HG02763 (cell line): Measurements from ENCODE around the gene GEMIN4.
"Not testable (repeated sequence)": the region's sequence is repeated elsewhere in the genome, so short reads cannot be mapped to it uniquely, and the experiment has no call there.

Experiments
- ATAC-seq: cut with Tn5 transposase; IDR thresholded peaks from one replicate; pipeline ENCODE4 v1.9.1; 2021; ENCODE audit warnings: mild to moderate bottlenecking, moderate library complexity; ENCODE audit not compliant: unreplicated experiment

GEMIN4 gene

DNA sequence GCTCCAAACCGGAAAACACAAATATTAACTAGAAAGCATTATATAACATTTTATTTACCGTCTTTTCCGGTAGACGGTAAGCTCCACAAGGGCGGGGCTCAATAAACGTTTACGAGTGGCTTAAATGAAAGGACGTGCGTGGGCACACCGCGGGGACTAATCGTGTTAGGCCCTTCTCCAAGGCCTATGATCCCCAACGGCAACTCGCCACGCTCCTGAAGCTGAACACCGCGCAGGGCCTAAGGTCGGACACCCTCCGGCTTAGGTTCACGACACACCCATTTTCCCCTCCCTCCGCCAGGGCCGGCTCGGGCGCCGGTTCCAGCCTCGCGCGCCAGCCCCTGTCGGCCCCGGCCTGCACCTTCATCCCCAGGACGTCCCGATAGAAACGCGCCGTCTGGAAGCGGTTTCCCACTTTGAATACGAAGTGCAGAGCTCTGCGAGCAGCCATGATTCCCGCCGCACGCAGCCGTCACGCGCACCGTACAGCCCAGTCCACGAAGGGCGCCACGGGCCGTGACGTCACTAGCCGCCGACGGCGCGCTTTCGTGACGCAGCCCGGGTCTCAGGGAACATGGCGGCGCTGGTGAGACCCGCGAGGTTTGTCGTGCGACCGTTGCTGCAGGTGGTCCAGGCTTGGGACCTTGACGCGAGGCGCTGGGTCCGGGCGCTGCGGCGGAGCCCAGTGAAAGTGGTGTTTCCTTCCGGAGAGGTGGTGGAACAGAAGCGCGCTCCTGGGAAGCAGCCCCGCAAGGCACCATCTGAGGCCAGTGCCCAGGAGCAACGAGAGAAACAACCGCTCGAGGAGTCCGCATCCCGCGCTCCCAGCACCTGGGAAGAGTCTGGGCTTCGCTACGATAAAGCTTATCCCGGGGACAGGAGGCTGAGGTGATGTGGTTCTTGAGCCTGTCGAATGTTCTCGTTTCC lies 30.0 kb upstream of the GEMIN4 start, which contains the start of the genes GLOD4 and MRM3:
Gene GLOD4, minus strand, starts transcription at position 476 of the 927 bp plus-strand sequence. Its CDS starts 25 bp downstream, at position 451.
Gene MRM3, plus strand, starts transcription at position 549 of the 927 bp plus-strand sequence. Its CDS starts 26 bp downstream, at position 575.
- ATAC-seq = peak; percentile 90

DNA sequence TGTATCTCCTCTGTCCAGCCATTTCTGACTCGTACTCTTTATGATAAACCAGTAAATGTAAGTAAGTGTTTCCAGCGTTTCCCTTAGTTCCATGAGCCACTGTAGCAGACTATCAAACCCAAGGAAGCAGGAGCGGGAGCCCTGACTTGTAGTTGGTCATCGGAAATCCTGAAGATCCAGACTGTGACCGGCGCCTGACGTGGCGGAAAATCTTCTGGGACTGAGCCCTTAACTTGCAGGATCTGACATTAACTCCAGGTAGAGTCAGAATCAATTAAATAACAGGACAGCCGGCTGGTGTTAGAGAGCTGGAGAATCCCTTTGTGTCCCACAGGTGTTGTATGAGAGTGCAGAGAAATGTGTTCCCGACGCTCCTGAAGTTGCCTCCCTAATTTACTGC lies 26.0 kb upstream of the GEMIN4 start:
- no peak for ATAC-seq

DNA sequence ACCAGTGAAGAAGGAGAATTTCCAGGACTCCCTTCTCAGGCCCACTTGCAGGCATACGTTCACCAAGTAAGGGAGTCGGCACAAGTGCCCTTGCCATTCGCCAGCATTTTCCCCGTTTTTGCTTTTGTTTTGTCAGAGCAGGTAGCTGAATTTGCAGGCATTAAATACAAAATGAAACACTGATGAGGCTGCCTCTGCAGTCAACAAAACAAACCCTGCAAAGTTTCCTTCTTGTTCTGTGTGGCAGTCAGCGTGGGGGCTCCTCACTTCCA lies 22.2 kb upstream of the GEMIN4 start:
- no peak for ATAC-seq

DNA sequence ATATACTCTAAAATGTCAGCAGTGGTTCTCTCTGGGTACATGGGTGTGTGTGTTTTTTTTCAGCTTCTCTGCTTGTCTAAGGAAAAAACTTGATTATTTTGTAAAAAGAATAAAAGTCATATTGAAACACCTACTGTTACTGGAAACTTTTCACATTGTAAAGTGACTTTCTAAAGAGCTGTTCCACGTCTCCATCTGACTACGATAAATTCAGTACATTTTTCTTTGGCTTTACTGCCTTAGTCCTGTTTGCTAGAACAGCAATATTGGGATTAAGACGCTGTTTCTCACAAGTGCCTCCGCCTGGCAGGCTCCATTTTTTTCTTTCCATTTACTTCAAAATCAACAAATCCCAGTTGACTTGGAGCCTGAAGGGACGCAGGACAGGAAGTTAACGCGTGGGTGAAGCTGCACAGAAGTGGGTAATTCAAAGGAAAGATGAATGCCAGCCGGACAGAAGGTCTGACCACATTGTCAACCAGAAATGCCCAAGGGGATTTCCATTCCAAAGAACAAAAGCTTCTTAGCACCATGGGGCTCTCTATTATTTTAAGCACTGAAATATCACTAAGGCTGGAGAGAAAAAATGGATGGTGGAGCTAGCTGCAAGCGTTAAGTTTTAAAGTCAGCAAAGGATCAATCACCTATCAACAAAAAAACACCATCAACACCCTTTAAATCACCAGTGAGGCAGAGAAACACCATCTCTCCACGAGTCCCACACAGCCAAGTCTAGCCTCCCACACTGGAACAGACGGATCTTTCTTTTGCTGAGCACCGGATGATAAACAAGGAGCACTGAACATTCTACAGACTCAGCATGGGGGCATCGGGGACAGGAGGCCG lies 21.6 kb upstream of the GEMIN4 start:
- ATAC-seq = no peak

DNA sequence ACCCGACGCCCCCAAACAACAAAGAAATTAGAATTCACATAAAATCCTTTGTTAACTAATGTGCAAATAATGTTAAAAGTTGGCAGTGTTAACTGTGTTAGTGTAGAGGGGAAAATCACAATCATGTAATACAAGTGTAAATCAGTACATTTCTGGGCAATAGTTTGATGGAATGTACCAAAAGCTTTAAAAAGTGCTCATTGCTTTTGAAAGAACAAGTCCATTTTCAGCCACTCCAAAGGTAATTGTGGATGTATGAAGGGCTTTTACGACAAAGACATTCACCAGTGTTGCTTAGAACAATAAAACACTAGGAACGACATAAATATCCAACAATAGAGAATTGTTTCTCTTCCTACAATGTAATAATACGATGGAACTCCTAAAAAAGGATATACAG lies 21.0 kb upstream of the GEMIN4 start:
- ATAC-seq = no peak

DNA sequence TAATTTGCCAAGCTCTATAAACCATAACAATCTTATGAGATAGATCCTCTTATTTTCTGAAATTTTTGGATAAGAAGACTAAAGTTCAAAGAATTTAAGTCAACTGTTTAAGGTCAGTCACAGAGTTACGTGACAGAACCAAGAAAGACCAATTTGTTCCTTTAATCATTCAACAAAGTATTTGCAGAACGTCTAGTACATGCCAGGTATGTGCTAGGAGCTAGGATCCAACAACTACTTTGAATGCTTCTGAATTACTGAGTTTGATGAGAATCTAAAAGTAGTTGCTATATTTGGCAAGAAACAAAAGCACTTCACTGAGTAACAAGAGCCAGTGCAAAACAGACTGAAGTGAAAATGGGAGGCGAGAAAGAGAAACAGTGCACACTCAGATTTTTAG lies 15.0 kb upstream of the GEMIN4 start:
- ATAC-seq = no peak

DNA sequence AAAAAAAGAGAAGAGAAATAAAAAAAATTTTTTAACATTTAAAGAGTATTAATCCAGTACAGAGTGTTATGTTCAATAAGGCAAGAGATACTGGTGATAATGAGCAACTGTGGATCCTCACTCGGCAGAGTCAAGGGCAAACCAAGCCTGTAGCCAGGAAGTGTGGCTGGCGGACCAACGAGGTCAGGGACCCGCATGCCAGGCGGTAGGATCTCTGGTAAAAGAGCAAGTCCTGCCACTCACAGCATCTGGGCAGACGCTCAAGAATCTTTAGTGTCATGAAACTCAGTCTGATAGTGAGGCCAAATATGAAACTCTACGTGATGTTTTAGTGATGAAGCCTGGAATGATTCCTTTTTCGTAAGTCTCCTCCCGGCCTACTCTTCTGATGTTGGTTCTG lies 8.3 kb upstream of the GEMIN4 start:
- ATAC-seq = no peak

DNA sequence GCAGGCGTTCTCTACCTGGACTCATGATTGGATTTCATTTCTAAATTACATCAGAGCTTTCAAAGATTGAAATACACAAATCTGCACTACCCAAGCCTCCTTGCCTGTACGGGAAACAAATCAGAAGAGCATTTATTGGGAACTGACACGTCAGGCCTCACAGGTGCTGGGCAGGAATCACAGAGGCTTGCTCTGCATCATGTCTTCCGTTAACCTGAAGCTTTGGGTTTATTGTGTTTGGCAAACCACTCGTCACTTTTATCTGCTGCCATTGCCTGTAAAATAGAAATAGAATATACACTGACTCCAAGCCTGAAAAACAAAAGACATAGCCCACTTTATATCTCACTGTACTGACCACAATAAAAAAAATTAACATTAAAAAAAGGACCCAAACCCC lies 7.9 kb upstream of the GEMIN4 start:
- no peak for ATAC-seq

DNA sequence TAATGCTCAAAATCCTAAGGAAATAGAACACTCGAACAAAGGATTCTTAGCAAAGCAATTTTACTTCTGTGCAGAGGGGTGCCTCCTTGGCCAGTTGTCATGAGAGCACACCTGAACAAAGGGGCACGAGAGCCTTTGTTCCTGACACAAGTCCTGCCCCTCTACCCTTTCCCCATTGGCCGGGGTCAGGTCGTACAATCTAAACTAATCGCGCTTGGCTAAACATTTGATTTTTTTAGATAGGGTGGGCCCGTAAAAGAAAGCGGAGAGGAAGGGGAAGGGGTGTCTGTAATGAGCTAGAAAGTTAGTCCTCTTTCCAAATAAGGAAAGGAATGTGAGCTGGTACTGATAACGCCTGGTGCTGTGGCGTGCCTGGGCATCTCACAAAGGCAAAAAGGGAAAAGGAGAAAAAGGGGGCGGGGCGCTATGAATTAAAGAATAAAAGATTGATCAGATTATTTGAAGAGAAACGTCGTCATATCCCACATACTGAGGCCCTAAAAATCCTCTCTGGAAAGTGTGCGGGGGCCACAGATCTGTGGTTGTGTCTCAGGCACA lies 4.0 kb upstream of the GEMIN4 start:
- ATAC-seq = not testable (repeated sequence)

DNA sequence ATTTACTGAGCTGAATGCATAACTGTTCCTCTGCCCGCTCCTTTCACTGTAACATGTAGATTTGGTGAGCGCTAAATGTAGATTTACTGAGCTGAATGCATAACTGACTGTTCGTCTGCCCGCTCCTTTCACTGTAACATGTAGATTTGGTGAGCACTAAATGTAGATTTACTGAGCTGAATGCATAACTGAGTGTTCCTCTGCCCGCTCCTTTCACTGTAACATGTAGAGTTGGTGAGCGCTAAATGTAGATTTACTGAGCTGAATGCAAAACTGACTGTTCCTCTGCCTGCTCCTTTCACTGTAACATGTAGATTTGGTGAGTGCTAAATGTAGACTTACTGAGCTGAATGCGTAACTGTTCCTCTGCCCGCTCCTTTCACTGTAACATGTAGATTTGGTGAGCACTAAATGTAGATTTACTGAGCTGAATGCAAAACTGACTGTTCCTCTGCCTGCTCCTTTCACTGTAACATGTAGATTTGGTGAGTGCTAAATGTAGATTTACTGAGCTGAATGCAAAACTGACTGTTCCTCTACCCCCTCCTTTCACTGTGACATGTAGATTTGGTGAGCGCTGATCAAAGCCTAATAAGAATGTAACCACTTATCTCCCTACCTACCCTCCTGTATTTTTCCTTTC lies 3.4 kb upstream of the GEMIN4 start:
- ATAC-seq = not testable (repeated sequence)

DNA sequence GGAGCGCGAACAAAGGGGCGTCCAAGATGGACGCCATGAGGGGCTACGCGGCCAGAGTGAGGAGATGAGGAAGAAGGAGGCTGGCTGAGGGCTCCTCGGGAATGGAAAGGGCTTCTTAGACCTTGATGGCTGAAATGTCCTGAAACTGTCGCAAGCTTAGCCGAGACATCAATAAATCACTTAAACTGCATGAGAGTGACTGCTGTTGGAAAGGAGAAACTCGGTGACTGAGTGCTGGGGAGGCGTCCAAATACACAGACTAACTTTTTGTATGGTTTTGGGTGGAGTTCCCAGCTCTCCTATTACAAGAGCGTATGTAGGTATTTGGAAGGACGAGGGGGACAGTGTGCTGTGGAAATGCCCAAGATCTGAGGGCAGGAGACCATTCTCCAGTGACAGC lies 1.4 kb upstream of the GEMIN4 start:
- no peak for ATAC-seq

DNA sequence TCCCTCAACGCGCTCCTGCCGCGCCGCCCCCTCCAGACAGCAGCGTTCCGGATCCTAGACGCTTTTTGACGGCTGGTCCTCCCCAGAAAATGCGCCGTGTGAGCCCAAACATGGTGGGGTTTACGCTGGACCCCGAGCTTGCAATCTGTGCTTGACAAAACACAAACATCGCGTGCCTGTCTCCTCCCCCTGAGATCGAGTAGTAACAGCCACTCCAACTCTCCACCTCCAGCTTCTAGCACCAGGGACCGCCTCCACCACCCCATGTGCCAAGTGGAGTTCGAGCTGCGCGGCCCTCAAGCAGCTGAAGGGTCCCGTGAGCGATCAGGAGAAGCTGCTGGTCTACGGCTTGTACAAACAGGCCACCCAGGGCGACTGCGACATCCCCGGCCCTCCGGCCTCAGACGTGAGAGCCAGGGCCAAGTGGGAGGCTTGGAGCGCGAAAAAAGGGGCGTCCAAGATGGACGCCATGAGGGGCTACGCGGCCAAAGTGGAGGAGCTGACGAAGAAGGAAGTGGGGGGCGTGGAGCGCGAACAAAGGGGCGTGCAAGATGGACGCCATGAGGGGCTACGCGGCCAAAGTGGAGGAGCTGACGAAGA lies 656 bp upstream of the GEMIN4 start:
- no peak for ATAC-seq

DNA sequence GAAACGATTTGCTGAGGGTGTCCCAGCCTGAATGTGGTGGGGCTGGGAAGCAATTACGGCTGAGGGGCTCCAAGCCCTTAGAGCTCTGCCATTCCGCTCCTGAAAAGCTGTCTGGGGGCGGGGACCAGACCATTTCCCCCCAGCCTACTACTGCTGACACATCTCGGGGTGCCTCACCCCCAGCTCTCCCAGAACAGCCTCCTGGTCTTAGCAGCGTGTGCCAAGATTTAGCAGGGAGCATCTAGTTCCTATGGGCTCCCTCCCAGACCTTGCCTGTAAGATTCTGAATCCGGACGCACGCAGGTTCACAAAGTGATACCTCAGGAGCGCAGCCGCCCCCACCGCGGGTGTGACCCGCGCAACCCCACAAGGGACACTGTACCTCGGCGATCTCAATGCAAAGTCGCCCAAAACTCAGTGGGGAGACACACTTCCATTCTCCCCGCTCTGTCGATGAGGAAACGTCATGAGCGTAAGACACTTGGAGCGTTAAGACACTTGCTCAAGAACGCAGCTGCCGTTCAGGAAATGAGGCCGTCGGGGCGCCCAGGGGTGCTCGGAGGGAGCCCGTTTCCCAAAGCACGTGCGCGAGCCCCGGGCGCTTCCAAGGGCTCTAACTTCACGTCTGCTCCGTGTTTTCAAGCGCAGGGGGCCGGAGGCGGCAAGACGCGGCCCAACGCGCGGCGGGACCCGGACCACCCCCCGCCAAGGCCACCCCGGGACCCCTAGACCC lies 629 bp downstream of the GEMIN4 start:
- ATAC-seq = peak; percentile 25

DNA sequence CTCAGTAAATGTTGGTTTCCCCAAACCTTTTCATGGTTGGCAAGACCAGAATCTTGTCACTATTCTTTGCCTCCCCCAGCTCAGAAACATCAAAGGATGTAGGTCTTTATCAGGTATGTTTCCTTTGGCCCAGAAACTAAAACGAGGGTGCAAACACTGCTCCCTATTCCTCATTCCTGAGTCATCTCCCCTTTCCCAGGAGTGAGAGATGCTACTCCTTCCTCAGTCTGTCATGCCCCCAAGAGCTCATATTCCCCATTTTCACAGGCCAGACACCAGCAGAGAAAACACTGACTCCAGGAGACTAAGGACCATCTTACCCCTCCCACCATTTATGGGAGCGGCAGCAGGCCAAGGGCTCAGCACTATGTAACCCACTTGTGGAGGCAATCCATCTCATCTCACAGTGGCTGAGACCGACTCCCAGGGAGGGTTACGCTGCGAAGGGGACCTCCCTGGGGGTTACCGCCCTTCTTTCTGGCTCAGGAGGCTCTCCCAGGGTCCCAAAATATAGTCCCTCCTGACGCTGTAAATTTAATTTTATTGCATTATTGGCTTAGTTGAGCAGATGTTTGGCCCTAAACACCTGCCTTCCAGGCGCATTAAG lies 1.5 kb downstream of the GEMIN4 start:
- no peak for ATAC-seq

DNA sequence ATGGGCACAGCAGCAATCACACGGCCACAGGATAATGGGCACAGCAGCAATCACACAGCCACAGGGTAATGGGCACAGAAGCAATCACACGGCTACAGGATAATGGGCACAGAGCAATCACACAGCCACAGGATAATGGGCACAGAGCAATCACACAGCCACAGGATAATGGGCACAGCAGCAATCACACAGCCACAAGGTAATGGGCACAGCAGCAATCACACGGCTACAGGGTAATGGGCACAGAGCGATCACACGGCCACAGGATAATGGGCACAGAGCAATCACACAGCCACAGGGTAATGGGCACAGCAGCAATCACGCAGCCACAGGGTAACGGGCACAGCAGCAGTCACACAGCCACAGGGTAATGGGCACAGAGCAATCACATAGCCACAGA lies 2.7 kb downstream of the GEMIN4 start:
- not testable (repeated sequence) for ATAC-seq

DNA sequence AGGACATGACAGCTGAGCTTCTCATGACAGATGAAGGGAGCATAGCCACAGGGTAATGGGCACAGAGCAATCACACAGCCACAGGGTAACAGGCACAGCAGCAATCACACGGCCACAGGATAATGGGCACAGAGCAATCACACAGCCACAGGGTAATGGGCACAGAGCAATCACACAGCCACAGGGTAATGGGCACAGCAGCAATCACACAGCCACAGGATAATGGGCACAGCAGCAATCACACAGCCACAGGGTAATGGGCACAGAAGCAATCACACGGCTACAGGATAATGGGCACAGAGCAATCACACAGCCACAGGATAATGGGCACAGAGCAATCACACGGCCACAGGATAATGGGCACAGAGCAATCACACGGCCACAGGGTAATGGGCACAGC lies 3.5 kb downstream of the GEMIN4 start:
- ATAC-seq = not testable (repeated sequence)

DNA sequence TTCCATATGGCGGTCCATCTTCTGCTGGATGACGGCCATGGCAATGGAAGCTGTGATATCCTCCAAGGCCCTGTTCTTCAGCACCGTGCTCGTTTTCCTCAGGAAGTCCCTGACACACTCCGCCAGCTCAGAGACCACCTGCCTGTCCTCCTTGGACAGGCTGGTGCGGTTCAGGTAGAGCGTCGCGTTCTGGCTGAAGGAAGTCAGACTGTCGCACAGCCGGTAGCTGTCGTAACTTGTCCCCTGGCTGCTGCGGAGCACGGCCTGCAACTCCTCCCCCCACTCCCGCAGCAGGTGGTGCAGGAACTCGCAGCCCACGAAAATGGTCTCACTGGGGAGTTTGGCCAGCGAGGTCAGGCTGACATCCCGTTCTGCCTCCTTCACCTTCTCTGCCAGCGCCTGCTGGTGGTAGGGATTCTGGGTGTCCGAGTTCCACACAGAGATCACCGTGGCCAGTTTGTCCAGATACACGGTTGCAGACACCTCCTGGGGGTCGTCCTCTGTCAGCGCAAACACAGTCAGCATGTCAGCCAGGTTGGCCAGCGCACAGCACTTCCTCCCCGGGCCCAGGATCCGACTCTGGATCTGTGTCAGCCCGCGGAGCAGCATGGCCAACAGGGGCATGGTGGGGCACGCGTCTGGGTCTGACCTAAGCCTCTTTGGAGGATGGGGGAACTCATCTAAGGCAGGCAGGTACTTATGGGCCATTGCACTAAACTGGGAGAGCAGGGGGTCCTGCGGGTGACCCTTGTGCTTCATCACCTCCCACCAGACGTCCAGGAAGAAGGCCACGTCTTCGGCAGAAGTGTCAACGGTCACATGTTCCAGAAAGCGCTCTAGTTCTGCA lies 5.1 kb downstream of the GEMIN4 start:
- no peak for ATAC-seq

DNA sequence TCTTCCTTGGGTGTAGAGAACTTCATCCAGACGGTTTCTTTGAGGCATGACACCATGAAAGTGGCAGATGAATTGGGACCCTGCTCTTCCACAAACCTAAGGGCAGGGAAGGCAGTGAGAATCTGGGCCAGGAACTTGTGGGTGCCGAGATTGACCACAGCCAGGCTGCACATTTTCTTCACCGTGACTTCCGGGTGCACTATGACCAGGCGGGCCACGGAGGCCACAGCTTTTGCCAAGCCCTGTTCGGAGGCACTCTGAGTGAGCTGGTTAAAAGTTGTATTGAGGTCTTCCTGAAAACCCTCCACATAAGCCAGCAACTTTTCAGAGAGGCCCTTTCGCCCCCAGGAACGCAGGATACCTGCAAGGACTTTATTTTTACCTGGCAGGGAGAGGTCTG lies 5.9 kb downstream of the GEMIN4 start:
- ATAC-seq = no peak

DNA sequence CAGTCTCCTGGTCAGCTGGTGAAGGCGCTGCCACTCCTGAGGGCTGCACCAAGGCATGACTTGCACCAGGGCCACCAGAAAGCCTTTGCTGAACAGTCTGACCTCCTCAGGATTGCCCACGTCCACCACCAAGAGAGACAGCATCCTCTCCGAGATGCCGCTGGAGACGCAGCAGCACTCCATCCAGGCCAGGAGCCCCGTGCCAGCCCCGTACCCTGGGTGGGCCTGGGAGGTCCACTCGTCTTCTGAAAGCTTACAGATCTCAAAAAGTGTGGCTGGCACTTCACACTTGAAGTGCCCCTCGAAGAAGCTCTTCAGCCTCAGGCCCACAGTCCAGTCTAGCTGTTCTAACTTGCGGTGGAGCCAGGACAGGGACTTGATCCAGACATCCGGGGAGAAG lies 6.7 kb downstream of the GEMIN4 start:
- ATAC-seq = no peak
